Measurements from ENCODE around the gene DISP2. TPM values are rescaled to one million over a fixed set of nuclear protein-coding genes. Genes with fewer than 3 reads are reported as not detected.
A peak's percentile ranks its signal among the peaks of the same experiment; 100 is the strongest.

The DISP2 gene
- total RNA-seq, 3 donors from 2014 or later, result under 0.01 to 0.88 (median under 0.01) TPM

- TF ChIP-seq POLR2A (IDR thresholded peaks at IDR 0.05), result no peak
- TF ChIP-seq CTCF (IDR thresholded peaks at IDR 0.05), result peak in 2 of 3 donors; percentile 17 to 52
- no peaks in the 10 kb centered on the region for H3K9me3 ChIP-seq
- DNase-seq (ENCODE audit: low spot score in 2 of 2), result no peak
- no peaks in the 10 kb centered on the region for H3K27me3 ChIP-seq
- peak overlapping the region in 1 of 3 donors; percentile 26 for H3K4me3 ChIP-seq
- peaks cover 38 to 61% of the 10 kb centered on the region in 2 donors for H3K4me1 ChIP-seq
- H3K36me3 ChIP-seq, result no peaks in the 10 kb centered on the region
- peak overlapping the region; percentile 96 to 97 for H3K27ac ChIP-seq
- intact Hi-C loops (cut with DNase I; ENCODE audit: low total_unique reads), result no loop called here
Observed at GRCh38 chr15:40338041-40338657, 19.9 kb upstream of the DISP2 start.

GRCh38 chr15:40338921-40339620, 18.9 kb upstream of the DISP2 start:
- intact Hi-C loops (cut with DNase I; ENCODE audit: low total_unique reads), result no loop called here

GRCh38 chr15:40339621-40339945, 18.4 kb upstream of the DISP2 start:
- DNase-seq (ENCODE audit: low spot score in 2 of 2), result no peak
- Histone ChIP-seq H3K4me3 (peak overlapping the region; percentile 36 to 67 (median 44)), H3K27me3 (no peaks in the 10 kb centered on the region), H3K9me3 (no peaks in the 10 kb centered on the region), H3K4me1 (peaks cover 38 to 54% of the 10 kb centered on the region in 2 donors), H3K27ac (peak overlapping the region; percentile 96 to 97), H3K36me3 (no peaks in the 10 kb centered on the region)
- no peak for TF ChIP-seq POLR2AphosphoS5 (IDR thresholded peaks at IDR 0.05)
- no peak for TF ChIP-seq POLR2A (IDR thresholded peaks at IDR 0.05)
- no peak for TF ChIP-seq CTCF (IDR thresholded peaks at IDR 0.05)
- intact Hi-C loops (cut with DNase I; ENCODE audit: low total_unique reads), result no loop called here

More at GRCh38 chr15:40338921-40339620, 18.9 kb upstream of the DISP2 start:
- Histone ChIP-seq H3K36me3 (no peaks in the 10 kb centered on the region), H3K4me3 (peak overlapping the region in 2 of 3 donors; percentile 44 to 67), H3K4me1 (peaks cover 42 to 58% of the 10 kb centered on the region in 2 donors), H3K9me3 (no peaks in the 10 kb centered on the region), H3K27ac (peak overlapping the region; percentile 96 to 97), H3K27me3 (no peaks in the 10 kb centered on the region)
- peak in 1 of 2 donors; percentile 94 for DNase-seq (ENCODE audit: low spot score in 2 of 2)
- peak in 1 of 3 donors; percentile 59 for TF ChIP-seq POLR2AphosphoS5 (IDR thresholded peaks at IDR 0.05)
- no peak for TF ChIP-seq CTCF (IDR thresholded peaks at IDR 0.05)

- peak overlapping the region; percentile 96 to 97 for H3K27ac ChIP-seq
- H3K36me3 ChIP-seq, result no peaks in the 10 kb centered on the region
- intact Hi-C loops (cut with DNase I; ENCODE audit: low total_unique reads), result no loop called here
- no peaks in the 10 kb centered on the region for H3K27me3 ChIP-seq
- H3K4me3 ChIP-seq, result peak overlapping the region; percentile 36 to 67 (median 44)
- peaks cover 32 to 59% of the 10 kb centered on the region in 2 donors for H3K4me1 ChIP-seq
- DNase-seq (ENCODE audit: low spot score in 2 of 2), result no peak
- TF ChIP-seq CTCF (IDR thresholded peaks at IDR 0.05) (no peak), POLR2AphosphoS5 (IDR thresholded peaks at IDR 0.05) (peak in 2 of 3 donors; percentile 37 to 56)
- H3K9me3 ChIP-seq, result no peaks in the 10 kb centered on the region
Observed at GRCh38 chr15:40340038-40340739, 17.8 kb upstream of the DISP2 start.

All from breast epithelium (tissue), 4 donors.